ENCODE measurements around the gene TENM4. TPM values are rescaled to one million over a fixed set of nuclear protein-coding genes. Genes with fewer than 3 reads are reported as not detected.

TENM4 gene
- polyA plus RNA-seq, 2 of the 4 experiments (the other 2 are of a cell fraction), result 0.06 to 0.31 TPM

- no peaks in the 10 kb centered on the region for H3K4me1 ChIP-seq
- H3K9me3 ChIP-seq, result no peaks in the 10 kb centered on the region
- H3K4me3 ChIP-seq, result no peak overlapping the region
- no peak overlapping the region for H3K4me2 ChIP-seq
- ChIA-PET CTCF (no interaction called here), POLR2A (no interaction called here)
- H3K27ac ChIP-seq, result no peak overlapping the region
- DNase-seq (ENCODE audit: low read depth in 1 of 2, low spot score in 1 of 2) (no peak), FAIRE-seq (no peak), ATAC-seq (no peak)
- no peak for TF ChIP-seq CBX2 (IDR thresholded peaks at IDR 0.05; ENCODE audit: borderline replicate concordance, low read depth)
- no peak for TF ChIP-seq RAD21 (conservative IDR thresholded peaks at IDR 0.05 in 1 of 2, IDR thresholded peaks at IDR 0.05 in 1 of 2)
- no peak for TF ChIP-seq HOXB13 (CRISPR knock-in tag; IDR thresholded peaks at IDR 0.05; ENCODE audit: low read depth)
- no peak for TF ChIP-seq GATA3 (IDR thresholded peaks at IDR 0.05; ENCODE audit: borderline replicate concordance)
- TF ChIP-seq MAX (IDR thresholded peaks at IDR 0.05), result no peak
- TF ChIP-seq CEBPB (IDR thresholded peaks at IDR 0.05), result no peak
- TF ChIP-seq FOSB (CRISPR knock-in tag; IDR thresholded peaks at IDR 0.05), result no peak
- 20% methylated on average over 1 of the region's 1 CpG for WGBS (ENCODE audit: missing lambda C conversion rate)
These were observed 526.3 kb downstream of the TENM4 start for GRCh38 chr11:78914503-78914902.

GRCh38 chr11:78912778-78913177, 528.1 kb downstream of the TENM4 start:
- Histone ChIP-seq H3K4me2 (no peak overlapping the region), H3K4me1 (no peaks in the 10 kb centered on the region), H3K9me3 (no peaks in the 10 kb centered on the region), H3K27ac (no peak overlapping the region), H3K4me3 (no peak overlapping the region)
- ChIA-PET CTCF (no interaction called here), POLR2A (no interaction called here)
- FAIRE-seq (no peak), DNase-seq (ENCODE audit: low read depth in 1 of 2, low spot score in 1 of 2) (no peak), ATAC-seq (no peak)
- TF ChIP-seq TP53 (CRISPR knock-in tag; IDR thresholded peaks at IDR 0.05), result no peak
- TF ChIP-seq TFCP2L1 (CRISPR knock-in tag; IDR thresholded peaks at IDR 0.05), result no peak
- TF ChIP-seq CBX2 (IDR thresholded peaks at IDR 0.05; ENCODE audit: borderline replicate concordance, low read depth), result no peak
- TF ChIP-seq HOXA7 (CRISPR knock-in tag; IDR thresholded peaks at IDR 0.05), result no peak
- TF ChIP-seq KDM5A (IDR thresholded peaks at IDR 0.05), result no peak
- TF ChIP-seq MYC (IDR thresholded peaks at IDR 0.05; ENCODE audit: borderline replicate concordance, low read length), result no peak
- no peak for TF ChIP-seq EHF (CRISPR knock-in tag; IDR thresholded peaks at IDR 0.05)
- WGBS (ENCODE audit: missing lambda C conversion rate), result 61% methylated on average over 4 of the region's 4 CpGs

- ATAC-seq (no peak), FAIRE-seq (no peak), DNase-seq (ENCODE audit: low read depth in 1 of 2, low spot score in 1 of 2) (no peak)
- 59% methylated on average over 4 of the region's 4 CpGs for WGBS (ENCODE audit: missing lambda C conversion rate)
- CTCF ChIA-PET, result no interaction called here
- POLR2A ChIA-PET, result no interaction called here
- TF ChIP-seq ZSCAN20 (CRISPR knock-in tag; IDR thresholded peaks at IDR 0.05) (no peak), HMGXB4 (CRISPR knock-in tag; IDR thresholded peaks at IDR 0.05; ENCODE audit: borderline replicate concordance) (no peak), NFE2L2 (conservative IDR thresholded peaks at IDR 0.05; ENCODE audit: low read length) (no peak), RNF2 (IDR thresholded peaks at IDR 0.05; ENCODE audit: borderline replicate concordance, low read depth) (no peak), POLR2AphosphoS2 (conservative IDR thresholded peaks at IDR 0.05; ENCODE audit: low read length) (no peak), E2F6 (IDR thresholded peaks at IDR 0.05; ENCODE audit: borderline replicate concordance, low read depth) (no peak), NPAS2 (CRISPR knock-in tag; IDR thresholded peaks at IDR 0.05; ENCODE audit: borderline replicate concordance) (no peak), POLR2A (IDR thresholded peaks at IDR 0.05; ENCODE audit: low read length) (no peak), HEYL (CRISPR knock-in tag; IDR thresholded peaks at IDR 0.05) (no peak), RAD21 (conservative IDR thresholded peaks at IDR 0.05 in 1 of 2, IDR thresholded peaks at IDR 0.05 in 1 of 2) (no peak), ZNF302 (CRISPR knock-in tag; IDR thresholded peaks at IDR 0.05) (no peak), RARB (CRISPR knock-in tag; IDR thresholded peaks at IDR 0.05) (no peak), HOXB13 (CRISPR knock-in tag; IDR thresholded peaks at IDR 0.05; ENCODE audit: low read depth) (no peak)
- H3K9me3 ChIP-seq, result no peaks in the 10 kb centered on the region
- H3K27ac ChIP-seq, result no peak overlapping the region
- H3K4me2 ChIP-seq, result no peak overlapping the region
- H3K4me3 ChIP-seq, result no peak overlapping the region
- H3K4me1 ChIP-seq, result 0 out of 3 replicates have a peak, but pooled peaks cover 3% of the 10 kb centered on the region
These were observed 530.5 kb downstream of the TENM4 start for GRCh38 chr11:78910322-78910721.
